Glutamatergic neuron (in vitro differentiated cells): ENCODE measurements around the gene ARHGEF4. TPM values are rescaled to one million over a fixed set of nuclear protein-coding genes. Genes with fewer than 3 reads are reported as not detected.

Experiments
- DNase-seq: peaks from one replicate; pipeline ENCODE4 v3.0.0; 2022
- H3K27ac Mint-ChIP-seq: one replicate; pipeline ENCODE4 v1.8.0; 2020; ENCODE audit warnings: mild to moderate bottlenecking, mixed read lengths, inconsistent platforms; ENCODE audit not compliant: unreplicated experiment
- H3K27me3 Mint-ChIP-seq: one replicate; pipeline ENCODE4 v1.8.0; 2020; ENCODE audit warnings: mild to moderate bottlenecking, moderate library complexity, mixed read lengths, inconsistent platforms; ENCODE audit not compliant: unreplicated experiment
- H3K36me3 Mint-ChIP-seq: one replicate; pipeline ENCODE4 v1.8.0; 2020; ENCODE audit warnings: mild to moderate bottlenecking, mixed read lengths, inconsistent platforms; ENCODE audit not compliant: unreplicated experiment
- H3K4me1 Mint-ChIP-seq: one replicate; pipeline ENCODE4 v1.8.0; 2020; ENCODE audit warnings: mild to moderate bottlenecking, low read depth, mixed read lengths, inconsistent platforms; ENCODE audit not compliant: unreplicated experiment
- H3K4me3 Mint-ChIP-seq: one replicate; pipeline ENCODE4 v1.8.0; 2020; ENCODE audit warnings: mild to moderate bottlenecking, mixed read lengths, inconsistent platforms; ENCODE audit not compliant: unreplicated experiment
- H3K9me3 Mint-ChIP-seq: one replicate; pipeline ENCODE4 v1.8.0; 2020; ENCODE audit warnings: mild to moderate bottlenecking, moderate library complexity, mixed read lengths, inconsistent platforms; ENCODE audit not compliant: unreplicated experiment
- CTCF ChIP-seq: fragments of 200-600 bp; sonication (generic); IDR thresholded peaks from one replicate; pipeline ENCODE4 v1.5.0; 2021; ENCODE audit not compliant: partially characterized antibody, unreplicated experiment
- total RNA-seq: library from RNA; stranded (reverse); fragmentation: NEBNext Ultra II Directional; extraction: Animal tissue kit (Norgen Biotek cat#: 25700); gene quantifications from one replicate; pipeline ENCODE4 v1.2.1, GENCODE V29; 2021; ENCODE audit not compliant: unreplicated experiment

ARHGEF4 gene
- total RNA-seq, 1 donor from 2014 or later: 6.1 TPM

- no peak for TF ChIP-seq CTCF
- DNase-seq: no peak
- Mint-ChIP-seq H3K9me3 (peaks cover 10% of the 10 kb centered on the region), H3K4me1 (peaks cover 14% of the 10 kb centered on the region), H3K27ac (peak overlapping the region; percentile 5), H3K27me3 (peaks cover 8% of the 10 kb centered on the region), H3K36me3 (no peaks in the 10 kb centered on the region), H3K4me3 (no peak overlapping the region)
These were observed 13.4 kb upstream of the ARHGEF4 start for GRCh38 chr2:130823171-130823885.

- no peak for DNase-seq
- no peak for TF ChIP-seq CTCF
- Mint-ChIP-seq H3K4me3 (no peak overlapping the region), H3K27ac (no peak overlapping the region), H3K27me3 (peaks cover 8% of the 10 kb centered on the region), H3K9me3 (peaks cover 8% of the 10 kb centered on the region), H3K36me3 (no peaks in the 10 kb centered on the region), H3K4me1 (peaks cover 13% of the 10 kb centered on the region)
These were observed 12.7 kb upstream of the ARHGEF4 start for GRCh38 chr2:130823886-130824491.

- Mint-ChIP-seq H3K4me3 (no peak overlapping the region), H3K27ac (no peak overlapping the region), H3K36me3 (no peaks in the 10 kb centered on the region), H3K9me3 (peaks cover 8% of the 10 kb centered on the region), H3K4me1 (peaks cover 13% of the 10 kb centered on the region), H3K27me3 (peaks cover 8% of the 10 kb centered on the region)
- DNase-seq: no peak
- no peak for TF ChIP-seq CTCF
These were observed 12.1 kb upstream of the ARHGEF4 start for GRCh38 chr2:130824492-130825061.

GRCh38 chr2:130825231-130825965, 11.3 kb upstream of the ARHGEF4 start:
- no peak overlapping the region for H3K27ac Mint-ChIP-seq

More at GRCh38 chr2:130825231-130825965, 11.3 kb upstream of the ARHGEF4 start:
- no peak for DNase-seq
- Mint-ChIP-seq H3K4me1 (peaks cover 13% of the 10 kb centered on the region), H3K27me3 (peaks cover 8% of the 10 kb centered on the region), H3K36me3 (no peaks in the 10 kb centered on the region), H3K4me3 (no peak overlapping the region), H3K9me3 (peaks cover 8% of the 10 kb centered on the region)
- TF ChIP-seq CTCF: no peak
